Activated B cell treated with CpG ODN at 0.5 μM for 24 hours (primary cell): ENCODE measurements around the gene ATE1. TPM values are rescaled to one million over a fixed set of nuclear protein-coding genes. Genes with fewer than 3 reads are reported as not detected.

ENCODE experiments used
- ATAC-seq: fragments of 200-7000 bp; cut with Tn5 transposase; one replicate; pipeline ENCODE4 v1.10.0; 2021; ENCODE audit warnings: low read depth, mild to moderate bottlenecking, moderate library complexity
- CTCF ChIA-PET: fragments of 350-600 bp; sonication (Branson Sonifier 250); formaldehyde crosslinking; loops from one replicate; lab custom pipeline; 2021; ENCODE audit warnings: antibody characterized with exemption; lab: Charles Lee
- POLR2A ChIA-PET: fragments of 350-600 bp; sonication (Branson Sonifier 250); formaldehyde crosslinking; loops from one replicate; lab custom pipeline; 2021; ENCODE audit warnings: antibody characterized with exemption; lab: Charles Lee
- DNase-seq: peaks from one replicate; pipeline ENCODE4 v3.0.0; 2022
- H3K27ac Mint-ChIP-seq: one replicate; pipeline ENCODE4 v1.8.0; 2020; ENCODE audit warnings: mixed read lengths
- H3K27me3 Mint-ChIP-seq: one replicate; pipeline ENCODE4 v1.8.0; 2021; ENCODE audit warnings: mixed read lengths
- H3K36me3 Mint-ChIP-seq: one replicate; pipeline ENCODE4 v1.8.0; 2021; ENCODE audit warnings: low read depth, mixed read lengths
- H3K4me1 Mint-ChIP-seq: one replicate; pipeline ENCODE4 v1.8.0; 2021; ENCODE audit warnings: mixed read lengths
- H3K4me3 Mint-ChIP-seq: one replicate; pipeline ENCODE4 v1.8.0; 2020; ENCODE audit warnings: mild to moderate bottlenecking, mixed read lengths
- H3K9me3 Mint-ChIP-seq: one replicate; pipeline ENCODE4 v1.8.0; 2020; ENCODE audit warnings: mixed read lengths
- intact Hi-C: fragments of 100-400 bp; cut with micrococcal nuclease; formaldehyde crosslinking; loops from one replicate; pipeline ENCODE4 v1.15.1; 2024
- total RNA-seq: library from RNA; stranded (reverse); gene quantifications from 2 replicates; pipeline ENCODE4 v1.2.3, GENCODE V29; 2022
- TF ChIP-seq, protein P1 (sequence below): fragments of 200-600 bp; IDR thresholded peaks from one replicate; pipeline ENCODE4 v1.8.0; 2022; ENCODE audit warnings: antibody characterized with exemption, mild to moderate bottlenecking

ATE1 gene
- total RNA-seq, 1 donor from 2014 or later = 31.0 TPM

DNA sequence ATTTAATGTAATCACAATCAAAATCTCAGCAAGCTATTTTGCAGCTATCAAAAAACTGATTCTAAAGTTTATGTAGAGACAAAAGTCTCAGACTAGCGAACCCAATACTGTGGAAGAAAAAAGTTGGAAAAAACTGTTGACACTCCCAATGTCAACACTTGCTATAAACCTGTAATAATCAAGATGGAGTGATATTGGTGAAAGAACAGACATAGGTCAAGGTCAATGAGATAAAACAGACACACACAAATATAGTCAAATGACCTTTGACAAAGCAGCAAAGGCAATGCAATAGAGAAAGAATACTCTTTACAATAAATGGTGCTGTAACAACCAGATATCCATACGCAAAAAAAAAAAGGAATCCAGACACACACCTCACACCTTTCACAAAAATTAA lies 84.5 kb downstream of the ATE1 start:
- Mint-ChIP-seq H3K27me3 (no peaks in the 10 kb centered on the region), H3K4me3 (no peak overlapping the region), H3K36me3 (peaks cover 40% of the 10 kb centered on the region), H3K4me1 (no peaks in the 10 kb centered on the region), H3K9me3 (peaks cover 4% of the 10 kb centered on the region), H3K27ac (no peak overlapping the region)
- TF ChIP-seq, protein P1, sequence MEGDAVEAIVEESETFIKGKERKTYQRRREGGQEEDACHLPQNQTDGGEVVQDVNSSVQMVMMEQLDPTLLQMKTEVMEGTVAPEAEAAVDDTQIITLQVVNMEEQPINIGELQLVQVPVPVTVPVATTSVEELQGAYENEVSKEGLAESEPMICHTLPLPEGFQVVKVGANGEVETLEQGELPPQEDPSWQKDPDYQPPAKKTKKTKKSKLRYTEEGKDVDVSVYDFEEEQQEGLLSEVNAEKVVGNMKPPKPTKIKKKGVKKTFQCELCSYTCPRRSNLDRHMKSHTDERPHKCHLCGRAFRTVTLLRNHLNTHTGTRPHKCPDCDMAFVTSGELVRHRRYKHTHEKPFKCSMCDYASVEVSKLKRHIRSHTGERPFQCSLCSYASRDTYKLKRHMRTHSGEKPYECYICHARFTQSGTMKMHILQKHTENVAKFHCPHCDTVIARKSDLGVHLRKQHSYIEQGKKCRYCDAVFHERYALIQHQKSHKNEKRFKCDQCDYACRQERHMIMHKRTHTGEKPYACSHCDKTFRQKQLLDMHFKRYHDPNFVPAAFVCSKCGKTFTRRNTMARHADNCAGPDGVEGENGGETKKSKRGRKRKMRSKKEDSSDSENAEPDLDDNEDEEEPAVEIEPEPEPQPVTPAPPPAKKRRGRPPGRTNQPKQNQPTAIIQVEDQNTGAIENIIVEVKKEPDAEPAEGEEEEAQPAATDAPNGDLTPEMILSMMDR = no peak
- ATAC-seq (no peak), DNase-seq (no peak)
- CTCF ChIA-PET = no interaction called here
- intact Hi-C loops = no loop called here
- POLR2A ChIA-PET = no interaction called here

DNA sequence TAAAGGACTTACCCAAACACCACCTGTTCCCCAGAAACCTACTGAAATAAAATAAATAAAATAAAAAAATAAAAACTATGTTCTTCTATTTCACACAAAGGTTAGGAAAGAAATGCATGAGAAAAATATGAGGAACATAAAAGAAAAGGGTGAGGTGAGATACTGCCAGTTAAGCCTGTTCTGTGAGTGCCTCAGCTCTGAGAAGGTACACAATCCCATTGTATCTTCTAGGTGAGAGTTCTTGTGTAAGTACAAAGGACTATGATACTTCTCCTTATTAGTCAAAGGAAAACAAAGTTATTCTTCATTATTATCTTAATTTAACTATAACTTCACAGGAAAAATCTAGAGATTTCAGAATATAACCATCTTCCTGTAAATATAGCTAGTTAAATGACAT lies 86.0 kb downstream of the ATE1 start:
- Mint-ChIP-seq H3K36me3 (peaks cover 49% of the 10 kb centered on the region), H3K9me3 (peaks cover 4% of the 10 kb centered on the region), H3K4me1 (no peaks in the 10 kb centered on the region), H3K4me3 (no peak overlapping the region), H3K27ac (no peak overlapping the region), H3K27me3 (no peaks in the 10 kb centered on the region)
- no peak for DNase-seq
- ATAC-seq = no peak
- TF ChIP-seq, protein P1 = no peak
- CTCF ChIA-PET = no interaction called here
- intact Hi-C loops = no loop called here
- POLR2A ChIA-PET = no interaction called here

DNA sequence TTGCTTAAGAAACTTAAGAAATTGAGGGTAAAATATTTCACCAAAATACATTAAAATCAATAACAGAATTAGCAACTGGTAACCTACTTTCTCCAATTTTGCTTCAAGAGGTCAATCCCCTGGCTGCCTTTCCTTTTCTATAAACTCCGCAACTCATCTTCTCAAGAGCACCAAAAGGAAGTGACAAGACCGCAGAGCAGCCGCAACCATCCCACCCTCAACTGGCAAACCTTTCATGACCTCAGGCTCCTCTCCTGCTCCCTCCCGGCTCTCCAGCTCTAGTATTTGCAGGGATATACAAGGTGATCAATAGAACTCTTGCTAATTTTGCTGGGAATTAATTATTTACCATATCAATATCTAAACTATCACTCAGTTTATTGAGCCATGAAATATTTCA lies 88.9 kb downstream of the ATE1 start:
- TF ChIP-seq, protein P1 = no peak
- H3K9me3 Mint-ChIP-seq = no peaks in the 10 kb centered on the region
- no peak overlapping the region for H3K27ac Mint-ChIP-seq
- CTCF ChIA-PET = no interaction called here
- H3K4me1 Mint-ChIP-seq = peaks cover 3% of the 10 kb centered on the region
- no peak overlapping the region for H3K4me3 Mint-ChIP-seq
- DNase-seq (no peak), ATAC-seq (no peak)
- intact Hi-C loops = no loop called here
- POLR2A ChIA-PET = no interaction called here
- H3K36me3 Mint-ChIP-seq = peaks cover 45% of the 10 kb centered on the region
- no peaks in the 10 kb centered on the region for H3K27me3 Mint-ChIP-seq

DNA sequence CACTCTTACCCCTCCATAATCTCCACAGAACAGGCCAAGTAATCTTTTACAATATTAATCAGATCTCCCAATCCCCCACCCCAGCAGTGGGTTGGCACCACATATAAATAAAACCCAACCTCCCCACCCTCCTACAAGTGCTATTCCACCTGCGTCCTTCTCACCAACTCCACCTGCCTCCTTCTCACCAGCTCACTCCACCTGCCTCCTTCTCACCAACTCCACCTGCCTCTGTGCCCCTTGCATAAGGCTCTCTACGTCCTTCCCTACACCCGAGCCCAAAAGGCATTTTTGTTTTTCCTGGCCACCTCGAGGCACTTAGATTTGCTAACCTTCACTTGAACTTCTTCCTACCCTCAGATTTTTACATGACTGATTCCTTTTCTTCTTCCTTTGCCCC lies 89.7 kb downstream of the ATE1 start:
- Mint-ChIP-seq H3K27me3 (no peaks in the 10 kb centered on the region), H3K4me1 (peaks cover 9% of the 10 kb centered on the region), H3K36me3 (peaks cover 47% of the 10 kb centered on the region), H3K4me3 (no peak overlapping the region), H3K9me3 (no peaks in the 10 kb centered on the region), H3K27ac (no peak overlapping the region)
- CTCF ChIA-PET = no interaction called here
- intact Hi-C loops = no loop called here
- DNase-seq (no peak), ATAC-seq (no peak)
- POLR2A ChIA-PET = no interaction called here
- TF ChIP-seq, protein P1 = no peak

DNA sequence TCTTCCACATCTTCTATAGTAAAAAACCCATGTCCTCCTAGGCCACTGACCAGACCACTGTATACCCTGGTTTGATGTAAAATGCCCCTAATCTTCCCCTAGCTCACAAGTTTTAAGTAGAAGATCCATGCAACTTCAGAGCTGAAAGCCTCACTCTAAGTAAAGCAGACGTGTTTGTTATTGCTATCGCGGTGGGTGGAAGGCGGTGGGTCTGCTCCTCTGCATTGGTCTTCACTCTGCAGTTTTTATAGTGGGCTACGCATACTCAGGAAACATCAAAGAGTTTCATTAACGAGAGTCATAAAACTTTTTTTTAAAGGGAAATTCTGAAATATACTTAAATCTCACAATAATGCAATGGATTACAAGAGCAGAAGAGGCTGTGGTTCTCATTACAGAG lies 91.7 kb downstream of the ATE1 start:
- TF ChIP-seq, protein P1 = no peak
- Mint-ChIP-seq H3K4me1 (peaks cover 9% of the 10 kb centered on the region), H3K27ac (no peak overlapping the region), H3K9me3 (no peaks in the 10 kb centered on the region), H3K27me3 (no peaks in the 10 kb centered on the region), H3K36me3 (peaks cover 58% of the 10 kb centered on the region), H3K4me3 (no peak overlapping the region)
- intact Hi-C loops = no loop called here
- CTCF ChIA-PET = no interaction called here
- no peak for ATAC-seq
- DNase-seq = no peak
- POLR2A ChIA-PET = no interaction called here
